ENCODE measurements around the gene EDA2R. TPM values are rescaled to one million over a fixed set of nuclear protein-coding genes. Genes with fewer than 3 reads are reported as not detected.

The EDA2R gene
- total RNA-seq, 4 donors from 2014 or later = 0.62 to 2.1 (median 1.6) TPM; not detected in 1

GRCh38 chrX:66634272-66634671 lies 4.6 kb downstream of the EDA2R start:
- H3K4me1 ChIP-seq = no peaks in the 10 kb centered on the region
- H3K4me3 ChIP-seq = no peak overlapping the region
- H3K27ac ChIP-seq = no peak overlapping the region
- no peaks in the 10 kb centered on the region for H3K36me3 ChIP-seq
- no peaks in the 10 kb centered on the region for H3K27me3 ChIP-seq
- H3K9me3 ChIP-seq = no peaks in the 10 kb centered on the region
- TF ChIP-seq POLR2A (IDR thresholded peaks at IDR 0.05) = no peak
- no peak for TF ChIP-seq EP300 (IDR thresholded peaks at IDR 0.05)
- no peak for TF ChIP-seq POLR2AphosphoS5 (IDR thresholded peaks at IDR 0.05)
- TF ChIP-seq, protein P1, sequence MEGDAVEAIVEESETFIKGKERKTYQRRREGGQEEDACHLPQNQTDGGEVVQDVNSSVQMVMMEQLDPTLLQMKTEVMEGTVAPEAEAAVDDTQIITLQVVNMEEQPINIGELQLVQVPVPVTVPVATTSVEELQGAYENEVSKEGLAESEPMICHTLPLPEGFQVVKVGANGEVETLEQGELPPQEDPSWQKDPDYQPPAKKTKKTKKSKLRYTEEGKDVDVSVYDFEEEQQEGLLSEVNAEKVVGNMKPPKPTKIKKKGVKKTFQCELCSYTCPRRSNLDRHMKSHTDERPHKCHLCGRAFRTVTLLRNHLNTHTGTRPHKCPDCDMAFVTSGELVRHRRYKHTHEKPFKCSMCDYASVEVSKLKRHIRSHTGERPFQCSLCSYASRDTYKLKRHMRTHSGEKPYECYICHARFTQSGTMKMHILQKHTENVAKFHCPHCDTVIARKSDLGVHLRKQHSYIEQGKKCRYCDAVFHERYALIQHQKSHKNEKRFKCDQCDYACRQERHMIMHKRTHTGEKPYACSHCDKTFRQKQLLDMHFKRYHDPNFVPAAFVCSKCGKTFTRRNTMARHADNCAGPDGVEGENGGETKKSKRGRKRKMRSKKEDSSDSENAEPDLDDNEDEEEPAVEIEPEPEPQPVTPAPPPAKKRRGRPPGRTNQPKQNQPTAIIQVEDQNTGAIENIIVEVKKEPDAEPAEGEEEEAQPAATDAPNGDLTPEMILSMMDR (IDR thresholded peaks at IDR 0.05) = no peak
- DNase-seq (ENCODE audit: low spot score in 2 of 2) = no peak

GRCh38 chrX:66633541-66633940 lies 5.3 kb downstream of the EDA2R start:
- H3K4me1 ChIP-seq = no peaks in the 10 kb centered on the region
- peak overlapping the region; percentile 45 for H3K27ac ChIP-seq
- no peak overlapping the region for H3K4me3 ChIP-seq
- H3K36me3 ChIP-seq = no peaks in the 10 kb centered on the region
- H3K9me3 ChIP-seq = no peaks in the 10 kb centered on the region
- no peak for DNase-seq (ENCODE audit: low spot score in 2 of 2)
- 53% methylated on average over 3 of the region's 3 CpGs for WGBS
- no peaks in the 10 kb centered on the region for H3K27me3 ChIP-seq
- TF ChIP-seq POLR2AphosphoS5 (IDR thresholded peaks at IDR 0.05) (no peak), EP300 (IDR thresholded peaks at IDR 0.05) (no peak), POLR2A (IDR thresholded peaks at IDR 0.05) (no peak)
- TF ChIP-seq, protein P1 (IDR thresholded peaks at IDR 0.05) = no peak

GRCh38 chrX:66632981-66633380 lies 5.9 kb downstream of the EDA2R start:
- Histone ChIP-seq H3K4me1 (no peaks in the 10 kb centered on the region), H3K27me3 (no peaks in the 10 kb centered on the region), H3K36me3 (no peaks in the 10 kb centered on the region), H3K27ac (peak overlapping the region; percentile 45), H3K4me3 (no peak overlapping the region), H3K9me3 (no peaks in the 10 kb centered on the region)
- 58% methylated on average over 4 of the region's 4 CpGs for WGBS
- DNase-seq (ENCODE audit: low spot score in 2 of 2) = no peak
- TF ChIP-seq POLR2AphosphoS5 (IDR thresholded peaks at IDR 0.05) (no peak), EP300 (IDR thresholded peaks at IDR 0.05) (no peak), POLR2A (IDR thresholded peaks at IDR 0.05) (no peak)
- TF ChIP-seq, protein P1 (IDR thresholded peaks at IDR 0.05) = no peak

DNA sequence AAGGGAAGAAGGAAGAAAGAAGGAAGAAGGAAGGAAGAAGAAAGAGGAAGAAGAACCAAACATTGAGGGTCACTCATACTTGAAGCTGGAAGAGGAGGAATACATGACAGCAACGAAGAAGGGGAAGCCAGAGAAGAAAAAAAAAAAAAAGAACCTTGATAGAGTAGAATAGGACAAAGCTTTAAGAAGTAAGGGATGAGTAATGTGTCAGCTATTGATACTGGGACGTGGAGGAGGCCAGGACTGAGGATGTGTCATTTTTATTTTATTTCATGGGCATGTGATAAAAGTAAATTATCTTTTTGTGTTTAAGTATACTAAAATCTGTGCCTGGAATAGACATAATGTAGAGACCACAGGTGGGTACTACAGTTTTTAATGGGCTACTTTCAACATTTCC lies 6.4 kb downstream of the EDA2R start:
- no peak for TF ChIP-seq EP300 (IDR thresholded peaks at IDR 0.05)
- TF ChIP-seq, protein P1 (IDR thresholded peaks at IDR 0.05) = no peak
- TF ChIP-seq POLR2A (IDR thresholded peaks at IDR 0.05) = no peak
- TF ChIP-seq POLR2AphosphoS5 (IDR thresholded peaks at IDR 0.05) = no peak
- H3K27ac ChIP-seq = peak overlapping the region; percentile 45
- H3K4me1 ChIP-seq = no peaks in the 10 kb centered on the region
- H3K9me3 ChIP-seq = no peaks in the 10 kb centered on the region
- H3K27me3 ChIP-seq = no peaks in the 10 kb centered on the region
- H3K4me3 ChIP-seq = no peak overlapping the region
- no peaks in the 10 kb centered on the region for H3K36me3 ChIP-seq
- 40% methylated on average over 2 of the region's 2 CpGs for WGBS
- DNase-seq (ENCODE audit: low spot score in 2 of 2) = no peak

GRCh38 chrX:66625525-66625924 lies 13.4 kb downstream of the EDA2R start:
- no peak overlapping the region for H3K4me3 ChIP-seq
- H3K27me3 ChIP-seq = no peaks in the 10 kb centered on the region
- H3K4me1 ChIP-seq = no peaks in the 10 kb centered on the region
- no peaks in the 10 kb centered on the region for H3K36me3 ChIP-seq
- 55% methylated on average over 3 of the region's 3 CpGs for WGBS
- TF ChIP-seq, protein P1 (IDR thresholded peaks at IDR 0.05) = no peak
- TF ChIP-seq POLR2AphosphoS5 (IDR thresholded peaks at IDR 0.05) (no peak), POLR2A (IDR thresholded peaks at IDR 0.05) (no peak), EP300 (IDR thresholded peaks at IDR 0.05) (no peak)
- DNase-seq (ENCODE audit: low spot score in 2 of 2) = no peak
- H3K27ac ChIP-seq = no peak overlapping the region
- H3K9me3 ChIP-seq = no peaks in the 10 kb centered on the region

Measured in suprapubic skin (tissue), 4 donors.